Anterior cingulate cortex (tissue), 58 donors: ENCODE data around the gene CYP2S1.
A peak's percentile ranks its signal among the peaks of the same experiment; 100 is the strongest.
"Not testable (repeated sequence)": the region's sequence is repeated elsewhere in the genome, so short reads cannot be mapped to it uniquely, and the experiment has no call there.

Experiments
- DNase-seq, 58 donors: peaks; one replicate each; lab custom pipeline; 2025; lab: John Stamatoyannopoulos, UW

The CYP2S1 gene

GRCh38 chr19:41224632-41225031 is 31.6 kb downstream of the CYP2S1 start:
- DNase-seq = no peak

GRCh38 chr19:41225238-41226052 is 32.4 kb downstream of the CYP2S1 start:
- DNase-seq = peak in 4 of 58 donors; percentile 33 to 68 (median 52)

- peak in 47 of 58 donors; percentile 5 to 70 (median 36) for DNase-seq
These were observed 33.2 kb downstream of the CYP2S1 start for GRCh38 chr19:41226053-41226873.

GRCh38 chr19:41226874-41227390 is 33.9 kb downstream of the CYP2S1 start:
- DNase-seq = no peak

GRCh38 chr19:41228486-41228885 is 35.5 kb downstream of the CYP2S1 start:
- no peak for DNase-seq

- not testable (repeated sequence) for DNase-seq
These were observed 36.3 kb downstream of the CYP2S1 start for GRCh38 chr19:41229338-41229737.

- no peak for DNase-seq
These were observed 37.2 kb downstream of the CYP2S1 start for GRCh38 chr19:41230067-41230857.

GRCh38 chr19:41232686-41233085 is 39.7 kb downstream of the CYP2S1 start:
- DNase-seq = no peak

- peak in 17 of 58 donors; percentile 5 to 49 (median 17) for DNase-seq
These were observed 40.8 kb downstream of the CYP2S1 start for GRCh38 chr19:41233748-41234240.

GRCh38 chr19:41234512-41235168 is 41.6 kb downstream of the CYP2S1 start:
- no peak for DNase-seq

GRCh38 chr19:41235480-41235879 is 42.5 kb downstream of the CYP2S1 start:
- DNase-seq = no peak

- DNase-seq = peak in 1 of 58 donors; percentile 11
These were observed 45.2 kb downstream of the CYP2S1 start for GRCh38 chr19:41238244-41238643.

- DNase-seq = no peak
These were observed 46.3 kb downstream of the CYP2S1 start for GRCh38 chr19:41239363-41239762.

GRCh38 chr19:41239961-41240574 is 47.0 kb downstream of the CYP2S1 start:
- no peak for DNase-seq

GRCh38 chr19:41241859-41242258 is 48.8 kb downstream of the CYP2S1 start:
- no peak for DNase-seq

GRCh38 chr19:41244117-41244516 is 51.1 kb downstream of the CYP2S1 start:
- no peak for DNase-seq

- no peak for DNase-seq
These were observed 52.8 kb downstream of the CYP2S1 start for GRCh38 chr19:41245843-41246242.

GRCh38 chr19:41248895-41249294 is 55.9 kb downstream of the CYP2S1 start:
- DNase-seq = no peak

- DNase-seq = no peak
These were observed 56.8 kb downstream of the CYP2S1 start for GRCh38 chr19:41249707-41250423.
